HG02970 (cell line): ENCODE measurements around the gene NLRP7.
"Not testable (repeated sequence)": the region's sequence is repeated elsewhere in the genome, so short reads cannot be mapped to it uniquely, and the experiment has no call there.

Source experiments
- ATAC-seq: cut with Tn5 transposase; IDR thresholded peaks from one replicate; pipeline ENCODE4 v1.9.1; 2021; ENCODE audit warnings: mild to moderate bottlenecking, moderate library complexity, moderate number of reproducible peaks; ENCODE audit not compliant: unreplicated experiment, low FRiP score

NLRP7 gene

DNA sequence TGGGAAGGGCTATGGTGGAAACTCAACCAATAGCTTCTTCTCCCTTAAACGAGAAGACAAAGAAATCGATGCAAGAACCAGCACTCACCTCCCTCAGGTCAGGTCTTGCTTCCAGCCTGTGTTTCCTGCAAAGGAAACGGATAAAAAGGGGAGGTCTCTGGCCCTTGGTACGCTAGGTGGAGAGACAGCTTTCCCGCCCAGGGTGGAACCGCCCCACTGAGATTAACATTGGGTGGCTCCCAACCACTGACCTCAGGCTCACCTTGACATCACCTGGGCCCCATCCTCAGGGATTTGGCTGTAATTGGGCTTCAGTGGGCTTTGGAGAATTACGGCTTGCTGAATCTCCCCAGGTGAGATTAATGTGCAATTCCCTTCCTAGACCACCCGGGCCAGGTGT lies at the start of gene NLRP7:
TSS of gene NLRP7 (minus strand) at position 150 of the 400 bp plus-strand sequence.
- no peak for ATAC-seq

- no peak for ATAC-seq
Observed at GRCh38 chr19:54995561-54995960, 48.2 kb upstream of the NLRP7 start.

DNA sequence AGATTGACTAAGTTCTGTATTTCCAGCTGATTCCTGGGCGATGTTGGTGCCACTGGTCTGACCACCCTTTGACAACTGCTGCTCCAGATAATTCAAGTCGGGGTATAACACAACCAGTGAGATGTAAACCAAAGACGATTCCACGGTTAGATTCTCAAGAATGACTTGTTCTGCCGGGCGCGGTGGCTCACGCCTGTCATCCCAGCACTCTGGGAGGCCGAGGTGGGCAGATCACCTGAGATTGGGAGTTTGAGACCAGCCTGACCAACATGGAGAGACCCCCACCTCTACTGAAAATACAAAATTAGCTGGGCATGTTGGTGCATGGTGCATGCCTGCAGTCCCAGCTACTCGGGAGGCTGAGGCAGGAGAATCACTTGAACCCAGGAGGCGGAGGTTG lies 42.2 kb upstream of the NLRP7 start:
- ATAC-seq = not testable (repeated sequence)

- not testable (repeated sequence) for ATAC-seq
Observed at GRCh38 chr19:54982562-54982961, 35.2 kb upstream of the NLRP7 start.

- not testable (repeated sequence) for ATAC-seq
Observed at GRCh38 chr19:54973229-54974090, 26.1 kb upstream of the NLRP7 start.

DNA sequence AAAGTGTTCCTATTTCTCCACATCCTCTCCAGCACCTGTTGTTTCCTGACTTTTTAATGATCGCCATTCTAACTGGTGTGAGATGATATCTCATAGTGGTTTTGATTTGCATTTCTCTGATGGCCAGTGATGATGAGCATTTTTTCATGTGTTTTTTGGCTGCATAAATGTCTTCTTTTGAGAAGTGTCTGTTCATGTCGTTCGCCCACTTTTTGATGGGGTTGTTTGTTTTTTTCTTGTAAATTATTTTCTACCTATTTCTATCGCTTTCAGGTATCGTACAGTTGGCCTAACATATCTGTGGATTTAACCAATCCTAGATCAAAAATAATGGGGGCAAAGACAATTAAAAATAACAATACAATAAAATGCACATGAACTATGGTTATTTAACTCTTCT lies 24.1 kb upstream of the NLRP7 start:
- not testable (repeated sequence) for ATAC-seq

GRCh38 chr19:54969647-54970046 lies 22.3 kb upstream of the NLRP7 start:
- ATAC-seq = no peak

GRCh38 chr19:54967611-54968010 lies 20.3 kb upstream of the NLRP7 start:
- ATAC-seq = no peak

DNA sequence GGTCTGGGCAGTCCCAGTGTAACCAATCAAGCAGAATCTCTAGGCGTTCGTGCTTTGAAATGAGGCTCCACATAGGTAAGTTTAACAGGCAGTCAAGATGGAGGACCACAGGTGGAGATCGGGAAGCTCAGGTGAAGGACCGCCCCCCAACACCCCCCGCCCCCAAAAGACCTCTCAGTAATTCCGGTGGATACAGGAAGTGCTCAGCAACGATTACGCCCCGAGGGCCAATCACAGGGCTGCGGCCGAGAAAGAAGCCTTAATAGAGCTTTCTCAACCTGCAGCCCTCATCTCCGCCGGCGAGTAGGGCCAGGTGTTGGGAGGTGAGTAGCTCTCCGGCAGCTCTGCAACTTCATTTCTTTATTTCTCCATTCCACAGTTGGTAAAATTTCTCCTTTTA lies 17.7 kb upstream of the NLRP7 start:
- ATAC-seq = not testable (repeated sequence)

GRCh38 chr19:54959840-54960239 lies 12.5 kb upstream of the NLRP7 start:
- no peak for ATAC-seq

DNA sequence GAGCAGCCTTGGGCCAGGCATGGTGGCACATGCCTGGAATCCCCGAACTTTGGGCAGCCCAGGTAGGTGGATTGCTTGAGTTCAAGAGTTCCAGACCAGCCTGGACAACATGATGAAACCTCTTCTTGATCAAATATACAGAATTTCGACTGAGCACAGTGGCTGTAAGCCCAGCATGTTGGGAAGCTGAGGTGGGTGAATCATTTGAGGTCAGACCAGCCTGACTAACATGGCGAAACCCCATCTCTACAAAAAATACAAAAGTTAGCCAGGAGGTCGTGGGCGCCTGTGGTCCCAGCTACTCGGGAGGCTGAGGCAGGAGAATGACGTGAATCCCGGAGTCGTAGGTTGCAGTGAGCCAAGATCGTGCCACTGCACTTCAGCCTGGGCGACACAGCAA lies 8.0 kb upstream of the NLRP7 start:
- no peak for ATAC-seq

DNA sequence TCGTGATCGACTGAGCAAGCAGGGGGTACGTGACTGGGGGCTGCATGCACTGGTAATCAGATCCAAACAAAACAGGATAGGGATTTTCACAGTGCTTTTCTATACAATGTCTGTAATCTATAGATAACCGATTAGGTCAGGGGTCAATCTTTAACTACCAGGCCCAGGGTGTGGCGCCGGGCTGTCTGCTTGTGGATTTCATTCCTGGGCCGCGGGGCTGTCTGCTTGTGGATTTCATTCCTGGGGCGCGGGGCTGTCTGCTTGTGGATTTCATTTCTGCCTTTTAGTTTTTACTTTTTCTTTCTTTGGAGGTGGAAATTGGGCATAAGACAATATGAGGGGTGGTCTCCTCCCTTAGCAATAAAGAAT lies 6.0 kb upstream of the NLRP7 start:
- ATAC-seq = not testable (repeated sequence)

- ATAC-seq = no peak
Observed at GRCh38 chr19:54952591-54953344, 5.4 kb upstream of the NLRP7 start.

GRCh38 chr19:54950580-54950979 lies 3.2 kb upstream of the NLRP7 start:
- not testable (repeated sequence) for ATAC-seq

DNA sequence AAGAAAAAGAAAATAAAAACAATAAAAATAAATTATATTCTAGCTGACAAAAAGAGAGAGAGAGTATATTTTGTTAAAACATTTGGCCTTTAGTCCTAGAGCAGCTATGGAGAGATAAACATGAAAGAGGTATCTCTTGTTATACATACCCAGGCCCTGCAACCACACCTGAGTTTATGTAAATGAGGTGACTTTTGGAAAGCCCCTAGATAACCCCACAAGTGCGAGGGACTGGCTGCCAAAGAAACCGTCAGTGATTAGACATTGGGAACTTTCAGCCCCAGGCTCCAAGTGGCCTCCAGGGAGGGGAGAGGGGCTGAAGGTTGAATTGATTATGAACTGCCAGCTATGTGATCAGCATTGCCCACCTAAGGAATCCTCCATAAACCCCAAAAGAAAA lies 2.1 kb upstream of the NLRP7 start:
- no peak for ATAC-seq

DNA sequence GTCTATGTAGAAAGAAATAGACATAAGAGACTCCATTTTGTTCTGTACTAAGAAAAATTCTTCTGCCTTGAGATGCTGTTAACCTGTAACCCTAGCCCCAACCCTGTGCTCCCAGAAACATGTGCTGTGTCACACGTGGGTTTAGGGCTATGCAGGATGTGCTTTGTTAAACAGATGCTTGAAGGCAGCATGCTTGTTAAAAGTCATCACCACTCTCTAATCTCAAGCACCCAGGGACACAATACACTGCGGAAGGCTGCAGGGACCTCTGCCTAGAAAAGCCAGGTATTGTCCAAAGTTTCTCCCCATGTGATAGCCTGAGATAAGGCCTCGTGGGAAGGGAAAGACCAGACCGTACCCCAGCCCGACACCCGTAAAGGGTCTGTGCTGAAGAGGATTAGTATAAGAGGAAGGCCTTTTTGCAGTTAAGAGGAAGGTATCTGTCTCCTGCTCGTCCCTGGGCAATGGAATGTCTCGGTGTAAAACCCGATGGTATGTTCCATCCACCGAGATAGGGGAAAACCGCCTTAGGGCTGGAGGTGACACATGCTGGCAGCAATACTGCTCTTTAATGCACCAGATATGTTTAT lies 3.5 kb downstream of the NLRP7 start:
- ATAC-seq = not testable (repeated sequence)

DNA sequence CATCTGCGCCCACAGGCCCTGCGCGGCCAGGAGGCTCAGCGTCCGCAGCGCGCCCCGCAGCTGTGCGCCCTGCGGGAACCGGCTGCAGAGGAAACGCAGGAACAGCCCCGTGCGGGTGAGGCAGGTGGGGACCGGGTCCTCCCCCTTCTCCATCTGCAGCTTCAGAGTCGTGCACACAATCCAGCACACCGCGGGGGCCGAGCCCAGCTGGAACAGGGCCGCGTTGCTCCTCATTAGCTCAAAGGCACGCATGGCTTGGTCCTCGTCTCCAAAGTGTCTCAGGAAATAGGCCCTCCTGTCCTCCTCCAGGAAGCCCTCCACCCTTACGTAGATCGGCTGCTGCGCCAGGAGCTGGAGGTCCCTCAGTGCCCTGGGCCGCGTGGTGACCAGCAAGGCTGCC lies 7.8 kb downstream of the NLRP7 start:
- ATAC-seq = not testable (repeated sequence)

GRCh38 chr19:54938906-54939305 lies 8.4 kb downstream of the NLRP7 start:
- ATAC-seq = no peak

GRCh38 chr19:54937926-54938325 lies 9.4 kb downstream of the NLRP7 start:
- ATAC-seq = no peak

DNA sequence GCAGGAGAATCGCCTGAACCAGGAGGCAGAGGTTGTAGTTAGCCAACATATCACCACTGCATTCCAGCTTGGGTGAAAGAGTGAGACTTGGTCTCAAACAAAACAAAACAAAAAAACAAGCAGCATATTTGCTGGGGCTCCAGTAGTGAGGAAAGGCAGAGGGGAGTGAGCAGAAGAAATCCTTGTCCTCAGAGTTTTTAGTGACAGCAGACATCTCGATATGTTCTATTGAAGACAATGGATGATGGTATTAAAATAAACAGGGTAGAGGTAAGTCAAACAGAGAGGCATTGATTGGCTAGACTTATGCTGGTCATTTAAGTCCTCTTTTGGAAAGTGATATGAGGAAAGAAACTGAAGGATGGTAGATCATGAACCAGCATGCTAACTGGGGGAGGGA lies 19.0 kb downstream of the NLRP7 start:
- ATAC-seq = no peak

DNA sequence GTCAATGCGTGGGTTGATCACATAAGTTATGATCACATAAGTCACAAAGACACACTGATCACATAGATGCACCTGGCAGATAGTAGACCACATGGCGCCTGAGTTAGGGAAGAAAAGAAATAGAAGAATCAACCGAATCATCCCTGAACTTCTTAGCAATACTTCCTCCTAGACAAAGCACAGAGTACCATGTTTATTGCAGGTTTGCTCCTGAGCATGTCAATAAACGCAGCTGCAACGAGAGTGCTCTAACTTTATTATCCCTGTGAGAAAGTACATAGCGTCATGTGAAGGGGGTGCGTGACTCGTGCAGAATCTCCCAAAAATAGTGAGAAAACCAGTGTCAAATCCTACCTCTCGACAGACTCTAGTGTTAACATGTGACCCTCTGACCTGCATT lies 24.1 kb downstream of the NLRP7 start:
- ATAC-seq = no peak
